ENCODE data around the gene TRPV4. TPM values are rescaled to one million over a fixed set of nuclear protein-coding genes. Genes with fewer than 3 reads are reported as not detected.

TRPV4 gene
- total and polyA plus RNA-seq, 2 donors: 0.19 to 0.59 TPM

DNA sequence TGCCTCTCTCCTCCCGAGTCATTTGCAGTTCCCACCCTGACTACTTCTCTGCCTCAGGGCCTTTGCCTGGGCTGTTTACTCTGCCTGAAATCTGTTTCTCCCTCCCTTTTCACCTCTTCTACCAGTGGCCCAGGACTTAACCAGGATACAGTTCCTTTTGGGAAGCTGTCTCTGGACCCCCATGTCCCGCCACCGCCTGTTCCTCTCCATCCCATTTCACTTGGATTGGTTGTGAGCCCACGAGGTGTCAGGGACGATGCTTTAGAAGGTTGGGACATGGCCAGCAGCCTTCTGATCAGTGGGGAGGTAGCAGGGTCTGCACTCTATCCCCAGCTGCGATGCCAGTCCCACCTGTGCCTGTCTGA, 67.8 kb downstream of the TRPV4 start:
- Histone ChIP-seq H3K4me3 (ENCODE audit: low read length in 2 of 2) (no peak overlapping the region), H3K36me3 (ENCODE audit: control insufficient read depth in 2 of 2, insufficient read depth in 2 of 2, low read length in 1 of 2) (peaks cover 0 to 3% of the 10 kb centered on the region in 2 donors), H3K27ac (ENCODE audit: low read depth in 1 of 2, low read length in 1 of 2) (no peak overlapping the region), H3K27me3 (ENCODE audit: control insufficient read depth in 2 of 2, insufficient read depth in 1 of 2, low read length in 1 of 2) (no peaks in the 10 kb centered on the region), H3K4me1 (ENCODE audit: control insufficient read depth in 2 of 2, insufficient read depth in 2 of 2, low read length in 2 of 2) (no peaks in the 10 kb centered on the region), H3K9me3 (ENCODE audit: control insufficient read depth in 2 of 2, insufficient read depth in 1 of 2, low read length in 1 of 2) (peaks cover 0 to 5% of the 10 kb centered on the region in 2 donors)
- no peak for DNase-seq (ENCODE audit: low read depth in 6 of 9, low spot score in 9 of 9)
- 96% methylated on average over 6 of the region's 6 CpGs for WGBS

DNA sequence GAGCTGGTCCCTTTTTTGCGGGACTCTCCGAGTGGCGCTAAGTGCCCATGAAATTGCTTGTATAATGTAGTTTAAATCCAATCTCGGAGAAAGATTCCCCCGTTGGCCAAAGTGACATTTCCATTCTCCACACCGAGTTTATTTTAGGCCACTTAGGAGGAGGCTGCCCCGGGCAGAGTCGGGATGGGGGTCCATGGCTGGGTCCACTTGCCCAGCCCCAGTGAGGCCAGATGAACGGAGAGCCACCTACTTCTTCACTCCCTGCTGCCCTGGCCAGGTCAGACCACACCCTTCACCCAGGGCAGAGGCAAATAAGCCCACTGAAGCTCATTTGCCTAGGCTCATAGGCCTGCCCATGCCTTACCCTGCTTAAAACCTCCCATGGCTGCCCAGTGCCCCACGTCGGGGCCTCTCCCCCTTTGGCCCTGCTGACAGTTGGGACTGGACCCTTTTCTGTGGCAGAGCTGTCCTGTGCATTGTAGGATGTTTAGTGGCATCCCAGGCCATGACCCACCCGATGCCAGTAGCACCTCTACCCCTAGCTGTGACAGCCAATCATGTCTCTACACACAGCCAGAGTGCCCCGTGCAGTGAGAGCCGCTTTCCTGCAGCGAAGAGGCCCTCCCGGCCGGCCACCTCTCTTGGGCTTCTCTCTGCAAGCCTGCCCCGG, 68.3 kb downstream of the TRPV4 start:
- WGBS: 93% methylated on average over 18 of the region's 18 CpGs
- no peak for DNase-seq (ENCODE audit: low read depth in 6 of 9, low spot score in 9 of 9)

GRCh38 chr12:109764123-109764522, 69.1 kb downstream of the TRPV4 start:
- no peak overlapping the region for H3K4me3 ChIP-seq (ENCODE audit: low read length in 2 of 2)
- DNase-seq (ENCODE audit: low read depth in 6 of 9, low spot score in 9 of 9): no peak
- H3K27me3 ChIP-seq (ENCODE audit: control insufficient read depth in 2 of 2, insufficient read depth in 1 of 2, low read length in 1 of 2): no peaks in the 10 kb centered on the region
- 95% methylated on average over 3 of the region's 3 CpGs for WGBS
- H3K9me3 ChIP-seq (ENCODE audit: control insufficient read depth in 2 of 2, insufficient read depth in 1 of 2, low read length in 1 of 2): peaks cover 0 to 5% of the 10 kb centered on the region in 2 donors
- peaks cover 0 to 3% of the 10 kb centered on the region in 2 donors for H3K36me3 ChIP-seq (ENCODE audit: control insufficient read depth in 2 of 2, insufficient read depth in 2 of 2, low read length in 1 of 2)
- no peaks in the 10 kb centered on the region for H3K4me1 ChIP-seq (ENCODE audit: control insufficient read depth in 2 of 2, insufficient read depth in 2 of 2, low read length in 2 of 2)
- no peak overlapping the region for H3K27ac ChIP-seq (ENCODE audit: low read depth in 1 of 2, low read length in 1 of 2)

More for the DNA sequence above, 68.3 kb downstream of the TRPV4 start:
- Histone ChIP-seq H3K4me1 (ENCODE audit: control insufficient read depth in 2 of 2, insufficient read depth in 2 of 2, low read length in 2 of 2) (no peaks in the 10 kb centered on the region), H3K4me3 (ENCODE audit: low read length in 2 of 2) (no peak overlapping the region), H3K27me3 (ENCODE audit: control insufficient read depth in 2 of 2, insufficient read depth in 1 of 2, low read length in 1 of 2) (no peaks in the 10 kb centered on the region), H3K27ac (ENCODE audit: low read depth in 1 of 2, low read length in 1 of 2) (no peak overlapping the region), H3K9me3 (ENCODE audit: control insufficient read depth in 2 of 2, insufficient read depth in 1 of 2, low read length in 1 of 2) (peaks cover 0 to 5% of the 10 kb centered on the region in 2 donors), H3K36me3 (ENCODE audit: control insufficient read depth in 2 of 2, insufficient read depth in 2 of 2, low read length in 1 of 2) (peaks cover 0 to 3% of the 10 kb centered on the region in 2 donors)

DNA sequence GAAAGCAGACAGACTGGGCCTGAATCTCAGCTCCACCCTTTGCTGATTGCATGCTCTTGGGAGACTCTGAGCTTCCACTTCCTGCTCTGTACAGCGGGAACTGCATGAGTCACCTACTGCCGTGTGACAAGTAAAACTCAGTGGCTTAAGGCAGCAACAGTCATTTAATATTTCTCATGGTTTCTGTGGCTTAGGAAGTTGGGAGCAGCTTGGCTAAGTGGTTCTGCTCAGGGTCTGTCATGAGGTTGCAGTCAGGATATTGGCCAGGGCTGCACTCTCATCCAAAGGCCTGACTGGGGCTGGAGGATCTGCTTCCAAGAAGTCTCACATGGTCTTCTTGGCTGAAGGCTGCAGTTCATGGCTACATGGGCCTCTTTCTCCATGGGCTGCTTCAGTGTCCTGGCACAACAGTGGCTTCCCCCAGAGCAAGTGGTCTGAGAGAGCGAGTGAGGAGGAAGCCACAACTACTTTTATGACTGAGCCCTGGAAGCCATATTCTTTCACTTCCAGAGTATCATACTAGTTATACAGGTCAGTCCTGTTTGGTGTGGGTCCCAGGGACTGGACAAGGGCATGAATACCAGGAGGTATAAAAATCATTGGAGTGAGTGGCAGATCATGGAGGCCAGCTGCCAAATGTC, 69.9 kb downstream of the TRPV4 start:
- Histone ChIP-seq H3K36me3 (ENCODE audit: control insufficient read depth in 2 of 2, insufficient read depth in 2 of 2, low read length in 1 of 2) (no peaks in the 10 kb centered on the region), H3K4me3 (ENCODE audit: low read length in 2 of 2) (no peak overlapping the region), H3K9me3 (ENCODE audit: control insufficient read depth in 2 of 2, insufficient read depth in 1 of 2, low read length in 1 of 2) (peaks cover 0 to 5% of the 10 kb centered on the region in 2 donors), H3K4me1 (ENCODE audit: control insufficient read depth in 2 of 2, insufficient read depth in 2 of 2, low read length in 2 of 2) (no peaks in the 10 kb centered on the region), H3K27me3 (ENCODE audit: control insufficient read depth in 2 of 2, insufficient read depth in 1 of 2, low read length in 1 of 2) (no peaks in the 10 kb centered on the region), H3K27ac (ENCODE audit: low read depth in 1 of 2, low read length in 1 of 2) (no peak overlapping the region)
- WGBS: 90% methylated on average over 3 of the region's 3 CpGs
- DNase-seq (ENCODE audit: low read depth in 6 of 9, low spot score in 9 of 9): no peak

DNA sequence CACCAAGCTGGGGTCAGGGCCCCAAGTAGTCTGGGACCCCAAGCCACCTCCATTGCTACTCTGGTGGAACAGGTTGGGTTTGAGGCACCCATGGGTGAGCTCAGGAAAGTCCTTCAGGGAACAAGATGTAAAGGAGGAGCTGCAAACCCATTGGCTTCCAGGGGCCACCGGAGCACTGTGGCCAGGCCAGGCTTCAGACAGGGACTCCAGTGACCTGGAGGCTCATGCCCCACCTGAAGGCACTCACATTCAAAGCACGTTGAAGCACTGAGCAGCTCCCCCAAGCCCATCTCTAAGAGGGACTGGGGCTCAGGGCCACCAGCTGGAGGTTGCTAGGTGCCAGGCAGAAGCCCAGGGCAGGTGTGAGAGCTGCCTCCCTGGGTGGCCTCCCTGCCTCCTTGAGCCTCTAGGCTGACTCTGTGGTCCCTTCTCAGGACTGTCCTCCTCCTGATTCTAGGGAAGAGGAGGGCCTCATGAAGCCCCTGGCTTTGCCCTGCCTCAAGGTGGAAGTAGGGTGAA, 70.5 kb downstream of the TRPV4 start:
- no peak overlapping the region for H3K4me3 ChIP-seq (ENCODE audit: low read length in 2 of 2)
- no peaks in the 10 kb centered on the region for H3K4me1 ChIP-seq (ENCODE audit: control insufficient read depth in 2 of 2, insufficient read depth in 2 of 2, low read length in 2 of 2)
- H3K27ac ChIP-seq (ENCODE audit: low read depth in 1 of 2, low read length in 1 of 2): no peak overlapping the region
- no peaks in the 10 kb centered on the region for H3K36me3 ChIP-seq (ENCODE audit: control insufficient read depth in 2 of 2, insufficient read depth in 2 of 2, low read length in 1 of 2)
- WGBS: 75% methylated on average over 2 of the region's 2 CpGs
- no peak for DNase-seq (ENCODE audit: low read depth in 6 of 9, low spot score in 9 of 9)
- peaks cover 0 to 5% of the 10 kb centered on the region in 2 donors for H3K9me3 ChIP-seq (ENCODE audit: control insufficient read depth in 2 of 2, insufficient read depth in 1 of 2, low read length in 1 of 2)
- H3K27me3 ChIP-seq (ENCODE audit: control insufficient read depth in 2 of 2, insufficient read depth in 1 of 2, low read length in 1 of 2): no peaks in the 10 kb centered on the region

DNA sequence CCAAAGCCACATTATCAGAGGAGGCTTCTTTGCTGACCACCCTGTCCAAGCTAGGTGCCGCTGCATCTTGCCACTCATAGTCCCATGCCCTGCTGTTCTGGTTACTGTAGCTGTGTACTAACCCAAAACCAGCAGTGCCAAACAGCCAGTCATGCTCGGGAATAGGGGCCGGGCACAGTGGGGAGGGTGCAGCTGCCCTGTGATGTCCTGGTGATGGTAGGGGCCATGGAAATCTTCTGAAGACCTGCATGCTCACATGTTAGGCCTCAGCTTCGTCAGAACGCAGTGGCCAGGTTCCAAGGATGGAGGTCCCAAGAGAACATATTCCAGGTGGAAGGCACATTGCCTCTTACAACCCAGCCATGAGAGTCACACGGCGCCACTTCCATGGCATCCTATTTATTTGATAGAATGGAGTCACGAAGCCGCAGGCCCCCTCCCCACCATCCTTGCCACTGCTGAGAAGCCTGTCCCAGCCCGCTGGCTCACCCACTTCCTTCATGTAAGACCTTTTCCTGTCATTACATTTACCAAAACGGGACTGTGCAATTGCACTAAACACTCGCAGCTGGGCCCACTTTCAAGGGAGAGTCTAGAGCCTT, 71.0 kb downstream of the TRPV4 start:
- Histone ChIP-seq H3K9me3 (ENCODE audit: control insufficient read depth in 2 of 2, insufficient read depth in 1 of 2, low read length in 1 of 2) (peaks cover 0 to 5% of the 10 kb centered on the region in 2 donors), H3K4me3 (ENCODE audit: low read length in 2 of 2) (no peak overlapping the region), H3K36me3 (ENCODE audit: control insufficient read depth in 2 of 2, insufficient read depth in 2 of 2, low read length in 1 of 2) (no peaks in the 10 kb centered on the region), H3K4me1 (ENCODE audit: control insufficient read depth in 2 of 2, insufficient read depth in 2 of 2, low read length in 2 of 2) (no peaks in the 10 kb centered on the region), H3K27ac (ENCODE audit: low read depth in 1 of 2, low read length in 1 of 2) (no peak overlapping the region), H3K27me3 (ENCODE audit: control insufficient read depth in 2 of 2, insufficient read depth in 1 of 2, low read length in 1 of 2) (no peaks in the 10 kb centered on the region)
- WGBS: 87% methylated on average over 12 of the region's 12 CpGs
- no peak for DNase-seq (ENCODE audit: low read depth in 6 of 9, low spot score in 9 of 9)

- Histone ChIP-seq H3K27me3 (ENCODE audit: control insufficient read depth in 2 of 2, insufficient read depth in 1 of 2, low read length in 1 of 2) (no peaks in the 10 kb centered on the region), H3K9me3 (ENCODE audit: control insufficient read depth in 2 of 2, insufficient read depth in 1 of 2, low read length in 1 of 2) (peaks cover 0 to 5% of the 10 kb centered on the region in 2 donors), H3K4me1 (ENCODE audit: control insufficient read depth in 2 of 2, insufficient read depth in 2 of 2, low read length in 2 of 2) (no peaks in the 10 kb centered on the region), H3K36me3 (ENCODE audit: control insufficient read depth in 2 of 2, insufficient read depth in 2 of 2, low read length in 1 of 2) (no peaks in the 10 kb centered on the region), H3K4me3 (ENCODE audit: low read length in 2 of 2) (no peak overlapping the region), H3K27ac (ENCODE audit: low read depth in 1 of 2, low read length in 1 of 2) (no peak overlapping the region)
- DNase-seq (ENCODE audit: low read depth in 6 of 9, low spot score in 9 of 9): no peak
- WGBS: 92% methylated on average over 16 of the region's 16 CpGs
These were observed 72.0 kb downstream of the TRPV4 start for GRCh38 chr12:109760930-109761921.

DNA sequence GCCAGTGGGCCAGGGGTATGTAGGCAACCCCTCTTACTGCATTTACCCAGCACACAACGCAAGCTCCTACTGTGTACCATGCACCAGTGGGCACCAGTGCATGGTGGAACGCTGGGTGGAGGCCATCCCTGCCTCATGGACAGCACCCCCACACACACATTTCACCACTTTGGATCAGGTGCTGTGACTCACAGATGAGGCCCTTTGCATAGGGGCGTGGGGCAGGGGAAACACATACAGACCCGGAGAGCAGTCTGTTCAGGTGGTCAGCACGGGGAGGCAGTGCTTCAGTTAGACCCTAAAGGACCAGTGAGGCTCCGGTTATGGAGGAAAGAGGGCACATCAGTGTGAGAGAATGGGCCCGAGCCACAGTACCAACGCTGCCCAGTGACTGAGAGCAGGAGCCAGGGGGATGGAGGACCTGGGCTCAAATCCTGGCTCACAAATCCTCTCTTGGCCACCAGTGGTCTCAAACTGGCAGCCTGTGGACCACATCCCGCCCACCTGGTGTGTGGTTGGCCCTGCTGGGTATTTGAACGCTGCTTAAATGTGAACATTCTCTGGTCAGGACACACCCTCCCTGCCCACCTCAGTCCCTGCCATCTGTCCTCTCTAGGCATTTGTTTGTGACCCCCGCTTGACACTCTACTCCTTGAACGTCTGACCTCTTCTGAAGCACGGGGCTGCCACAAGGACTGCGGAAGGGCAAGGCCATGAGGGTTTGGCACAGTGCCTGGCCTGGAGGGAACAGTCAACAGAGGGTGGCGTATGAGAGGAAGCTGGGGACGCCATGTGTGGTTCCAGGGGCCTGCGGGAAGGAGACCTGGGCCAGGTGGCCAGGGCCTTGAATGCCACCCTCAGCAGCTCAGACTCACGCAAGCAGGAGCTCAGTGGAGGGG, 72.9 kb downstream of the TRPV4 start:
- H3K27me3 ChIP-seq (ENCODE audit: control insufficient read depth in 2 of 2, insufficient read depth in 1 of 2, low read length in 1 of 2): no peaks in the 10 kb centered on the region
- no peak for DNase-seq (ENCODE audit: low read depth in 6 of 9, low spot score in 9 of 9)
- no peaks in the 10 kb centered on the region for H3K36me3 ChIP-seq (ENCODE audit: control insufficient read depth in 2 of 2, insufficient read depth in 2 of 2, low read length in 1 of 2)
- 57% methylated on average over 18 of the region's 18 CpGs for WGBS
- H3K27ac ChIP-seq (ENCODE audit: low read depth in 1 of 2, low read length in 1 of 2): no peak overlapping the region
- H3K4me3 ChIP-seq (ENCODE audit: low read length in 2 of 2): no peak overlapping the region
- peaks cover 0 to 5% of the 10 kb centered on the region in 2 donors for H3K9me3 ChIP-seq (ENCODE audit: control insufficient read depth in 2 of 2, insufficient read depth in 1 of 2, low read length in 1 of 2)
- no peaks in the 10 kb centered on the region for H3K4me1 ChIP-seq (ENCODE audit: control insufficient read depth in 2 of 2, insufficient read depth in 2 of 2, low read length in 2 of 2)

Measured in thymus (tissue), 11 donors.